K562 (cell line): ENCODE data around the gene EBI3. TPM values are rescaled to one million over a fixed set of nuclear protein-coding genes. Genes with fewer than 3 reads are reported as not detected.

Experiments used
- CBX2 ChIP-seq: fragments of 200-600 bp; sonication (generic); IDR thresholded peaks from one replicate; pipeline ENCODE4 v1.6.1; 2012; ENCODE audit warnings: mild to moderate bottlenecking, low read length, inconsistent platforms; ENCODE audit not compliant: insufficient read depth, poor library complexity, severe bottlenecking
- FOXK1 ChIP-seq: sonication (generic); formaldehyde crosslinking; IDR thresholded peaks from 2 replicates; pipeline ENCODE4 v1.8.0; 2022; ENCODE audit warnings: missing genetic modification reagents, mild to moderate bottlenecking, borderline replicate concordance
- HLTF ChIP-seq: fragments of 450-650 bp; IDR thresholded peaks from 2 replicates; pipeline ENCODE4 v1.6.1; 2016
- KDM1A ChIP-seq, 2 experiments: fragments of 450-650 bp; IDR thresholded peaks; 2 replicates each; pipeline ENCODE4 v1.6.1; 2016; ENCODE audit warnings: mild to moderate bottlenecking in 2 of 2
- PTBP1 ChIP-seq: fragments of 200-400 bp; formaldehyde crosslinking; IDR thresholded peaks from 2 replicates; pipeline ENCODE4 v1.6.1; 2017; ENCODE audit warnings: low read depth, low read length
- RBM25 ChIP-seq: fragments of 200-400 bp; formaldehyde crosslinking; IDR thresholded peaks from 2 replicates; pipeline ENCODE4 v1.6.1; 2018; ENCODE audit warnings: low read length, low read depth, moderate library complexity; ENCODE audit not compliant: severe bottlenecking
- RFX7 ChIP-seq: fragments of 250-450 bp; sonication (Bioruptor Pico); IDR thresholded peaks from 2 replicates; pipeline ENCODE4 v1.5.1; 2021; ENCODE audit warnings: mild to moderate bottlenecking
- SMARCA5 ChIP-seq: fragments of 450-650 bp; IDR thresholded peaks from 2 replicates; pipeline ENCODE4 v1.6.1; 2016
- SRSF1 ChIP-seq: fragments of 200-400 bp; formaldehyde crosslinking; IDR thresholded peaks from 2 replicates; pipeline ENCODE4 v1.6.1; 2017; ENCODE audit warnings: mild to moderate bottlenecking, low read depth, low read length, moderate library complexity
- STAT5A ChIP-seq: IDR thresholded peaks from 2 replicates; pipeline ENCODE4 v1.6.1; 2012; ENCODE audit warnings: low read length, inconsistent platforms, borderline replicate concordance
- ZFP30 ChIP-seq: fragments of 250-450 bp; sonication (Bioruptor Pico); IDR thresholded peaks from 2 replicates; pipeline ENCODE4 v1.8.0; 2022; ENCODE audit warnings: moderate library complexity, mild to moderate bottlenecking, inconsistent platforms, borderline replicate concordance
- ZNF24 ChIP-seq: fragments of 450-650 bp; IDR thresholded peaks from 2 replicates; pipeline ENCODE4 v1.6.1; 2016
- ZNF347 ChIP-seq: fragments of 450-650 bp; formaldehyde crosslinking; IDR thresholded peaks from 2 replicates; pipeline ENCODE4 v1.4.0; 2020; ENCODE audit warnings: low read depth, mild to moderate bottlenecking, moderate library complexity
- polyA plus RNA-seq, 8 experiments: library from polyadenylated mRNA; depleted of rRNA in 4 of 8; stranded (reverse) in 5 of 8; unstranded in 3 of 8; fragments of >200 nt; fragmentation: Nextera tagmentation in 2 of 8; fragmentation: Illumina TruSeq in 1 of 8; extraction: Ambion mirVana in 2 of 8; extraction: Trizol in 1 of 8; gene quantifications; 2 replicates each; pipeline versions ENCODE4 v1.2.1 to v1.2.3, GENCODE V29; 2011 to 2014; ENCODE audit warnings: inconsistent platforms in 1 of 8, missing spikeins in 1 of 8
- total RNA-seq, 7 experiments: library from RNA; depleted of rRNA in 6 of 7; stranded (reverse); fragments of >200 nt in 6 of 7; fragmentation: Illumina TruSeq in 2 of 7; extraction: Trizol in 2 of 7; gene quantifications; 2 replicates each; pipeline versions ENCODE4 v1.2.1 to v1.2.3, GENCODE V29; 2011 to 2021; ENCODE audit warnings: low replicate concordance in 1 of 7
- TF ChIP-seq, protein P1 (sequence below): fragments of 450-650 bp; IDR thresholded peaks from 2 replicates; pipeline ENCODE4 v1.7.1; 2018; ENCODE audit warnings: mild to moderate bottlenecking, low read depth; ENCODE audit not compliant: partially characterized antibody
- TF ChIP-seq, protein P2 (sequence below), 2 experiments: fragments of 450-650 bp in 1 of 2; sonication (generic) in 1 of 2; formaldehyde crosslinking in 1 of 2; IDR thresholded peaks; 2 replicates each; pipeline versions ENCODE4 v1.7.1 to v1.9.0; 2016 to 2022; ENCODE audit warnings: inconsistent platforms in 1 of 2, mild to moderate bottlenecking in 1 of 2, missing genetic modification reagents in 1 of 2
- TF ChIP-seq, protein P3 (sequence below): sonication (generic); formaldehyde crosslinking; IDR thresholded peaks from 2 replicates; pipeline ENCODE4 v1.8.0; 2022; ENCODE audit warnings: mild to moderate bottlenecking, missing genetic modification reagents

The EBI3 gene
- total and polyA plus RNA-seq, 9 of the 15 experiments (the other 6 are each of a cell fraction or from before 2014, with no cell fraction given): 0.08 to 0.35 (median 0.22) TPM; not detected in 6

DNA sequence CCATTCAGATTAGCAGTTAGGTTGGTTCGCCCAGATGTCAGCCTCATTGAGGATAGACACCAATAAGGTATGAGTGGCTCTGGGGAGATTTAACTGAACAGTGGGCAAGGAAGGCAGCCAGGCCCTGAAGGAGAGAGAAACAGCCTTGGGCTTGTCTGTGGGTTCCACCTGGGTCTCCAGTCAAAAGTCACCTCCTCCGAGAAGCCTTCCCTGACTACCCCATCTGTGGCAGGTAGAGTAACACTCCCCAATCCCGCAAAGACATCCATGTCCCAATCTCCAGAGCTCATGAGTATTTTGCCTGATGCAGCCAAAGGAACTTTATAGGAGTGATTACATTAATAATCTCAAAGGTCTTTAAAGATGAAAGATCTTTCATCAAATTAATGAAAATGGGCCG, 9.5 kb downstream of the EBI3 start (continued):
- TF ChIP-seq, protein P1, sequence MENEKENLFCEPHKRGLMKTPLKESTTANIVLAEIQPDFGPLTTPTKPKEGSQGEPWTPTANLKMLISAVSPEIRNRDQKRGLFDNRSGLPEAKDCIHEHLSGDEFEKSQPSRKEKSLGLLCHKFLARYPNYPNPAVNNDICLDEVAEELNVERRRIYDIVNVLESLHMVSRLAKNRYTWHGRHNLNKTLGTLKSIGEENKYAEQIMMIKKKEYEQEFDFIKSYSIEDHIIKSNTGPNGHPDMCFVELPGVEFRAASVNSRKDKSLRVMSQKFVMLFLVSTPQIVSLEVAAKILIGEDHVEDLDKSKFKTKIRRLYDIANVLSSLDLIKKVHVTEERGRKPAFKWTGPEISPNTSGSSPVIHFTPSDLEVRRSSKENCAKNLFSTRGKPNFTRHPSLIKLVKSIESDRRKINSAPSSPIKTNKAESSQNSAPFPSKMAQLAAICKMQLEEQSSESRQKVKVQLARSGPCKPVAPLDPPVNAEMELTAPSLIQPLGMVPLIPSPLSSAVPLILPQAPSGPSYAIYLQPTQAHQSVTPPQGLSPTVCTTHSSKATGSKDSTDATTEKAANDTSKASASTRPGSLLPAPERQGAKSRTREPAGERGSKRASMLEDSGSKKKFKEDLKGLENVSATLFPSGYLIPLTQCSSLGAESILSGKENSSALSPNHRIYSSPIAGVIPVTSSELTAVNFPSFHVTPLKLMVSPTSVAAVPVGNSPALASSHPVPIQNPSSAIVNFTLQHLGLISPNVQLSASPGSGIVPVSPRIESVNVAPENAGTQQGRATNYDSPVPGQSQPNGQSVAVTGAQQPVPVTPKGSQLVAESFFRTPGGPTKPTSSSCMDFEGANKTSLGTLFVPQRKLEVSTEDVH: no peak
- TF ChIP-seq RBM25 (peak; percentile 99), STAT5A (no peak), PTBP1 (peak; percentile 93), KDM1A (IDR thresholded peaks at IDR 0.05) (peak; percentile 33 to 58; a peak in 2 of 4 replicates), HLTF (no peak), RFX7 (no peak), ZNF347 (CRISPR knock-in tag) (no peak), FOXK1 (CRISPR knock-in tag) (no peak), CBX2 (no peak), ZFP30 (CRISPR knock-in tag) (no peak), ZNF24 (no peak), SMARCA5 (peak; percentile 91), SRSF1 (no peak)
- TF ChIP-seq, protein P2, sequence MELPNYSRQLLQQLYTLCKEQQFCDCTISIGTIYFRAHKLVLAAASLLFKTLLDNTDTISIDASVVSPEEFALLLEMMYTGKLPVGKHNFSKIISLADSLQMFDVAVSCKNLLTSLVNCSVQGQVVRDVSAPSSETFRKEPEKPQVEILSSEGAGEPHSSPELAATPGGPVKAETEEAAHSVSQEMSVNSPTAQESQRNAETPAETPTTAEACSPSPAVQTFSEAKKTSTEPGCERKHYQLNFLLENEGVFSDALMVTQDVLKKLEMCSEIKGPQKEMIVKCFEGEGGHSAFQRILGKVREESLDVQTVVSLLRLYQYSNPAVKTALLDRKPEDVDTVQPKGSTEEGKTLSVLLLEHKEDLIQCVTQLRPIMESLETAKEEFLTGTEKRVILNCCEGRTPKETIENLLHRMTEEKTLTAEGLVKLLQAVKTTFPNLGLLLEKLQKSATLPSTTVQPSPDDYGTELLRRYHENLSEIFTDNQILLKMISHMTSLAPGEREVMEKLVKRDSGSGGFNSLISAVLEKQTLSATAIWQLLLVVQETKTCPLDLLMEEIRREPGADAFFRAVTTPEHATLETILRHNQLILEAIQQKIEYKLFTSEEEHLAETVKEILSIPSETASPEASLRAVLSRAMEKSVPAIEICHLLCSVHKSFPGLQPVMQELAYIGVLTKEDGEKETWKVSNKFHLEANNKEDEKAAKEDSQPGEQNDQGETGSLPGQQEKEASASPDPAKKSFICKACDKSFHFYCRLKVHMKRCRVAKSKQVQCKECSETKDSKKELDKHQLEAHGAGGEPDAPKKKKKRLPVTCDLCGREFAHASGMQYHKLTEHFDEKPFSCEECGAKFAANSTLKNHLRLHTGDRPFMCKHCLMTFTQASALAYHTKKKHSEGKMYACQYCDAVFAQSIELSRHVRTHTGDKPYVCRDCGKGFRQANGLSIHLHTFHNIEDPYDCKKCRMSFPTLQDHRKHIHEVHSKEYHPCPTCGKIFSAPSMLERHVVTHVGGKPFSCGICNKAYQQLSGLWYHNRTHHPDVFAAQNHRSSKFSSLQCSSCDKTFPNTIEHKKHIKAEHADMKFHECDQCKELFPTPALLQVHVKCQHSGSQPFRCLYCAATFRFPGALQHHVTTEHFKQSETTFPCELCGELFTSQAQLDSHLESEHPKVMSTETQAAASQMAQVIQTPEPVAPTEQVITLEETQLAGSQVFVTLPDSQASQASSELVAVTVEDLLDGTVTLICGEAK (IDR thresholded peaks at IDR 0.05): no peak
- TF ChIP-seq, protein P2 (CRISPR knock-in tag; IDR thresholded peaks at IDR 0.05): no peak
- TF ChIP-seq, protein P3, sequence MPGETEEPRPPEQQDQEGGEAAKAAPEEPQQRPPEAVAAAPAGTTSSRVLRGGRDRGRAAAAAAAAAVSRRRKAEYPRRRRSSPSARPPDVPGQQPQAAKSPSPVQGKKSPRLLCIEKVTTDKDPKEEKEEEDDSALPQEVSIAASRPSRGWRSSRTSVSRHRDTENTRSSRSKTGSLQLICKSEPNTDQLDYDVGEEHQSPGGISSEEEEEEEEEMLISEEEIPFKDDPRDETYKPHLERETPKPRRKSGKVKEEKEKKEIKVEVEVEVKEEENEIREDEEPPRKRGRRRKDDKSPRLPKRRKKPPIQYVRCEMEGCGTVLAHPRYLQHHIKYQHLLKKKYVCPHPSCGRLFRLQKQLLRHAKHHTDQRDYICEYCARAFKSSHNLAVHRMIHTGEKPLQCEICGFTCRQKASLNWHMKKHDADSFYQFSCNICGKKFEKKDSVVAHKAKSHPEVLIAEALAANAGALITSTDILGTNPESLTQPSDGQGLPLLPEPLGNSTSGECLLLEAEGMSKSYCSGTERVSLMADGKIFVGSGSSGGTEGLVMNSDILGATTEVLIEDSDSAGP (CRISPR knock-in tag): no peak
